Measurements from ENCODE around the gene VCAM1. TPM values are rescaled to one million over a fixed set of nuclear protein-coding genes. Genes with fewer than 3 reads are reported as not detected.
A peak's percentile ranks its signal among the peaks of the same experiment; 100 is the strongest.

The VCAM1 gene, protein sequence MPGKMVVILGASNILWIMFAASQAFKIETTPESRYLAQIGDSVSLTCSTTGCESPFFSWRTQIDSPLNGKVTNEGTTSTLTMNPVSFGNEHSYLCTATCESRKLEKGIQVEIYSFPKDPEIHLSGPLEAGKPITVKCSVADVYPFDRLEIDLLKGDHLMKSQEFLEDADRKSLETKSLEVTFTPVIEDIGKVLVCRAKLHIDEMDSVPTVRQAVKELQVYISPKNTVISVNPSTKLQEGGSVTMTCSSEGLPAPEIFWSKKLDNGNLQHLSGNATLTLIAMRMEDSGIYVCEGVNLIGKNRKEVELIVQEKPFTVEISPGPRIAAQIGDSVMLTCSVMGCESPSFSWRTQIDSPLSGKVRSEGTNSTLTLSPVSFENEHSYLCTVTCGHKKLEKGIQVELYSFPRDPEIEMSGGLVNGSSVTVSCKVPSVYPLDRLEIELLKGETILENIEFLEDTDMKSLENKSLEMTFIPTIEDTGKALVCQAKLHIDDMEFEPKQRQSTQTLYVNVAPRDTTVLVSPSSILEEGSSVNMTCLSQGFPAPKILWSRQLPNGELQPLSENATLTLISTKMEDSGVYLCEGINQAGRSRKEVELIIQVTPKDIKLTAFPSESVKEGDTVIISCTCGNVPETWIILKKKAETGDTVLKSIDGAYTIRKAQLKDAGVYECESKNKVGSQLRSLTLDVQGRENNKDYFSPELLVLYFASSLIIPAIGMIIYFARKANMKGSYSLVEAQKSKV
- polyA plus RNA-seq, result 10 to 100 TPM in 1 of 4 donors, 1 to 10 TPM in 2, under 1 TPM in 1; 0.22 to 14.6 (median 3.2) TPM
- long read RNA-seq, donor 1, result 0 reads
- long read RNA-seq, donor 2, partial matches to known transcripts, result 0 of 3 reads
- long read RNA-seq, donor 2, other reads (novel, unspliced or antisense), result 0 of 3 reads
- long read RNA-seq, donor 3, partial matches to known transcripts, result 0 of 5 reads
- long read RNA-seq, donor 3, other reads (novel, unspliced or antisense), result 0 of 5 reads
- long read RNA-seq, donor 4, result 0 reads
- long read RNA-seq, donor 5, partial matches to known transcripts, result 0 of 4 reads
- long read RNA-seq, donor 5, other reads (novel, unspliced or antisense), result 0 of 4 reads
- long read RNA-seq, donor 6, partial matches to known transcripts, result 0 of 5 reads
- long read RNA-seq, donor 6, other reads (novel, unspliced or antisense), result 0 of 5 reads
- long read RNA-seq, donor 7, result 0 reads
- long read RNA-seq, donor 8, result 0 reads
- long read RNA-seq, donor 9, partial matches to known transcripts, result 0 of 1 reads
- long read RNA-seq, donor 9, other reads (novel, unspliced or antisense), result 0 of 1 reads
- long read RNA-seq, donor 10, transcript VCAM1-201 (9 exons, 3,083 nt), result major isoform, 10 of 12 reads
- long read RNA-seq, donor 10, partial matches to known transcripts, result 0 of 12 reads
- long read RNA-seq, donor 10, other reads (novel, unspliced or antisense), result 0 of 12 reads

GRCh38 chr1:100719490-100719889, at the start of gene VCAM1:
TSS of gene VCAM1 (plus strand) at chr1:100719742. CDS start at chr1:100719861, 119 bp downstream.
- no peak for FAIRE-seq
- no peaks in the 10 kb centered on the region for H3K27me3 ChIP-seq (ENCODE audit: control insufficient read depth in 3 of 3, insufficient read depth in 3 of 3, low read length in 3 of 3)
- H3K4me3 ChIP-seq (ENCODE audit: low read depth in 1 of 3, low read length in 3 of 3), result peak within 1 kb of the TSS in 1 of 3 donors; percentile 42
- no peaks in the 10 kb centered on the region for H3K9me3 ChIP-seq (ENCODE audit: control insufficient read depth in 2 of 2, insufficient read depth in 1 of 2, low read depth in 1 of 2, low read length in 1 of 2)
- WGBS, 3 donors, result 25 to 34% (median 31%) methylated on average over 7 of the region's 7 CpGs
- H3K4me1 ChIP-seq (ENCODE audit: control insufficient read depth in 3 of 3, insufficient read depth in 2 of 3, low read depth in 1 of 3, low read length in 2 of 3), result no peaks in the 10 kb centered on the region
- H3K36me3 ChIP-seq (ENCODE audit: control insufficient read depth in 3 of 3, insufficient read depth in 2 of 3, low read depth in 1 of 3, low read length in 3 of 3), result no peaks in the 10 kb centered on the region
- no peak within 1 kb of the TSS for H3K27ac ChIP-seq (ENCODE audit: low read depth in 1 of 3, low read length in 2 of 3)
- peak in 1 of 2 donors; percentile 13 for DNase-seq

DNA sequence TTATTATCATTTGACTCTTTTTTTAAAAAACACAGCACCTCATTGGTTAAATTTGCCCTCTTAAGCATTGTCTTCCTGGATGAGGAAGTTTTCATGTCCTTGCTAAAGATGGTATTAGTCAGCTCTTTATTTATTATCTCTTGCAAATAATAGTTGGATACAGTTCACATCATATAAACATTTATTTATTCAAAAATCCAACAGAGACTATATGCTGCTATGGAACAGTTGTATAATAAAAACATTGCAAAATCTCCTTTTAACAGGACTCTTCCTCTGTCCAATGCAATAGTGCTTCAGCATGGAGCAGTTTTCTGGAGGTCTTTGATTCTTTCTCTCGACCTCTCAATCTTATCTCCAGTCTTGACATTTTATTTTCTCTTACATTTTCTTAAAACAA, 49.5 kb upstream of the VCAM1 start:
- no peaks in the 10 kb centered on the region for H3K4me1 ChIP-seq (ENCODE audit: control insufficient read depth in 3 of 3, insufficient read depth in 2 of 3, low read depth in 1 of 3, low read length in 2 of 3)
- H3K9me3 ChIP-seq (ENCODE audit: control insufficient read depth in 2 of 2, insufficient read depth in 1 of 2, low read depth in 1 of 2, low read length in 1 of 2), result peaks cover 0 to 4% of the 10 kb centered on the region in 2 donors
- no peak overlapping the region for H3K27ac ChIP-seq (ENCODE audit: low read depth in 1 of 3, low read length in 2 of 3)
- no peak overlapping the region for H3K4me3 ChIP-seq (ENCODE audit: low read depth in 1 of 3, low read length in 3 of 3)
- WGBS, 3 donors, result 44 to 52% (median 48%) methylated on average over 1 of the region's 1 CpG
- DNase-seq (no peak), FAIRE-seq (no peak)
- no peaks in the 10 kb centered on the region for H3K27me3 ChIP-seq (ENCODE audit: control insufficient read depth in 3 of 3, insufficient read depth in 3 of 3, low read length in 3 of 3)
- H3K36me3 ChIP-seq (ENCODE audit: control insufficient read depth in 3 of 3, insufficient read depth in 2 of 3, low read depth in 1 of 3, low read length in 3 of 3), result no peaks in the 10 kb centered on the region

- Histone ChIP-seq H3K27me3 (ENCODE audit: control insufficient read depth in 3 of 3, insufficient read depth in 3 of 3, low read length in 3 of 3) (no peaks in the 10 kb centered on the region), H3K36me3 (ENCODE audit: control insufficient read depth in 3 of 3, insufficient read depth in 2 of 3, low read depth in 1 of 3, low read length in 3 of 3) (no peaks in the 10 kb centered on the region), H3K4me1 (ENCODE audit: control insufficient read depth in 3 of 3, insufficient read depth in 2 of 3, low read depth in 1 of 3, low read length in 2 of 3) (no peaks in the 10 kb centered on the region), H3K4me3 (ENCODE audit: low read depth in 1 of 3, low read length in 3 of 3) (no peak overlapping the region), H3K9me3 (ENCODE audit: control insufficient read depth in 2 of 2, insufficient read depth in 1 of 2, low read depth in 1 of 2, low read length in 1 of 2) (peaks cover 0 to 4% of the 10 kb centered on the region in 2 donors), H3K27ac (ENCODE audit: low read depth in 1 of 3, low read length in 2 of 3) (no peak overlapping the region)
- DNase-seq, result no peak
- FAIRE-seq, result no peak
Measured at GRCh38 chr1:100671601-100672000, 47.9 kb upstream of the VCAM1 start.

DNA sequence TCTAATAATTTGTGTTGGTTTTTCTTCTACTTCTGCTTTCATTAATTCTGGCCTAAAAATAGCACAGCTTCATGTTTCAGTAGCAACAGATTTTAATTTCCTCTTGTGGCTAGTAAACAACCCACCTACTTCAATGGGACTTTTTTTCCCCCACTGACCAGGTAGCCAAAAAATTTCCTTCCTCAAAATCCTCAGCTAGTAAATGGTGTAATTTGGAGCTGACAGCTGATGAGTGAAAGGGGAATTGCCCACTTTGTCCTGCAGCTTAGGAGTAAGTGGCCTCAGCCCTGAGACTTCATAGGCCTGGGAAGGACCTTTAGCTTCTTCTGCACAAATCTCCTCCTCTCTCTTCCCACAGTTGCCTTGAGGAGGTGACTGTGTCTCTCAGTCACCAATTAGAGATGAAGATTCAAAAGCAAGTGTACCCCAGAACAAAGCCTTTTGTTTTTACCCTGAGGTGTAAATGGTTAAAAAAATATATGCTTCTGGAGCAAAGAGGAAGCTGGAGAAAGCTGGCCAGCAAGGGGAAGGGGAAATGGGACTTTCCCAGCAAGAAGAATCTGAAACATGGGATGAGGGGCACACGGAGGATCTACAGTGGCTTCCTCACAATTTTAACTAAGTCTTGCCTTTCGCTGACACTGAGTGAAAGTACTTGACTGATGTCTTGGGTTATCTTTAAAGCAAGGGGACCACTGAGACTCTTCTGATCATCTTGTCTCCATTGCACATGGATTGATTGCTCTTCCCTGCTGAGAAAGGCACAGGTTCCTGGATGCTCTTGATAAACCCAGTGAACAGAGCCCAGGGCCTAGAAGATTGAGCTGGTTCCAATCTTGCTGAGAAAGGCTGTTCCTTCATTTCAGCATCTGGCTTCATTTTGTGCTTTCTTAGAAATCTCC, 35.8 kb upstream of the VCAM1 start:
- no peak overlapping the region for H3K27ac ChIP-seq (ENCODE audit: low read depth in 1 of 3, low read length in 2 of 3)
- H3K27me3 ChIP-seq (ENCODE audit: control insufficient read depth in 3 of 3, insufficient read depth in 3 of 3, low read length in 3 of 3), result no peaks in the 10 kb centered on the region
- FAIRE-seq (no peak), DNase-seq (no peak)
- no peaks in the 10 kb centered on the region for H3K9me3 ChIP-seq (ENCODE audit: control insufficient read depth in 2 of 2, insufficient read depth in 1 of 2, low read depth in 1 of 2, low read length in 1 of 2)
- no peaks in the 10 kb centered on the region for H3K4me1 ChIP-seq (ENCODE audit: control insufficient read depth in 3 of 3, insufficient read depth in 2 of 3, low read depth in 1 of 3, low read length in 2 of 3)
- no peaks in the 10 kb centered on the region for H3K36me3 ChIP-seq (ENCODE audit: control insufficient read depth in 3 of 3, insufficient read depth in 2 of 3, low read depth in 1 of 3, low read length in 3 of 3)
- no peak overlapping the region for H3K4me3 ChIP-seq (ENCODE audit: low read depth in 1 of 3, low read length in 3 of 3)
- 63 to 81% (median 70%) methylated on average over 2 of the region's 2 CpGs for WGBS, 3 donors

GRCh38 chr1:100699744-100700143, 19.8 kb upstream of the VCAM1 start:
- DNase-seq (no peak), FAIRE-seq (no peak)
- no peaks in the 10 kb centered on the region for H3K36me3 ChIP-seq (ENCODE audit: control insufficient read depth in 3 of 3, insufficient read depth in 2 of 3, low read depth in 1 of 3, low read length in 3 of 3)
- H3K4me3 ChIP-seq (ENCODE audit: low read depth in 1 of 3, low read length in 3 of 3), result no peak overlapping the region
- H3K4me1 ChIP-seq (ENCODE audit: control insufficient read depth in 3 of 3, insufficient read depth in 2 of 3, low read depth in 1 of 3, low read length in 2 of 3), result no peaks in the 10 kb centered on the region
- WGBS, 3 donors, result 45 to 55% (median 47%) methylated on average over 1 of the region's 1 CpG
- H3K27ac ChIP-seq (ENCODE audit: low read depth in 1 of 3, low read length in 2 of 3), result no peak overlapping the region
- peaks cover 0 to 1% (median 0%) of the 10 kb centered on the region in 3 donors for H3K27me3 ChIP-seq (ENCODE audit: control insufficient read depth in 3 of 3, insufficient read depth in 3 of 3, low read length in 3 of 3)
- no peaks in the 10 kb centered on the region for H3K9me3 ChIP-seq (ENCODE audit: control insufficient read depth in 2 of 2, insufficient read depth in 1 of 2, low read depth in 1 of 2, low read length in 1 of 2)

DNA sequence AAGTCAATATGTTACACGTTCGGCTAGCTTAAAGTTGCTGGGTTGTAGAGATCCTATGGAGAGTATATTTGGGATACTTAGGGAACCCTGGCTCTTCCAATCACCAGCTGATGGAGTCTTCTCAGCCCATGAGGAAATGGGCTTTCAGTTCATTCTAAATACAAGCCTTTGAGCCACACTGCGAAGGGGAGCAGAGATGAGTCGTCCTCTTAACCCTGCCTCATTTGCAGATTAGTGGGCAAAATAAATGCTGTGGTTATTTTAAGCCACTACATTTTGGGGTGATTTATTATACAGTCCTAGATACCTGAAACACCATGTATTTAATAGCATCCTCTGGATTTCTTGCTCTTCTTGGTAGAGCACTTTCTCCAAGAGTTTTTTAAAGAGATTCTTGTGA, 19.0 kb upstream of the VCAM1 start:
- WGBS, 3 donors, result 77 to 85% (median 79%) methylated on average over 4 of the region's 4 CpGs
- no peak overlapping the region for H3K27ac ChIP-seq (ENCODE audit: low read depth in 1 of 3, low read length in 2 of 3)
- H3K4me3 ChIP-seq (ENCODE audit: low read depth in 1 of 3, low read length in 3 of 3), result no peak overlapping the region
- H3K9me3 ChIP-seq (ENCODE audit: control insufficient read depth in 2 of 2, insufficient read depth in 1 of 2, low read depth in 1 of 2, low read length in 1 of 2), result no peaks in the 10 kb centered on the region
- no peaks in the 10 kb centered on the region for H3K4me1 ChIP-seq (ENCODE audit: control insufficient read depth in 3 of 3, insufficient read depth in 2 of 3, low read depth in 1 of 3, low read length in 2 of 3)
- DNase-seq (no peak), FAIRE-seq (no peak)
- peaks cover 0 to 1% (median 0%) of the 10 kb centered on the region in 3 donors for H3K27me3 ChIP-seq (ENCODE audit: control insufficient read depth in 3 of 3, insufficient read depth in 3 of 3, low read length in 3 of 3)
- no peaks in the 10 kb centered on the region for H3K36me3 ChIP-seq (ENCODE audit: control insufficient read depth in 3 of 3, insufficient read depth in 2 of 3, low read depth in 1 of 3, low read length in 3 of 3)

- H3K36me3 ChIP-seq (ENCODE audit: control insufficient read depth in 3 of 3, insufficient read depth in 2 of 3, low read depth in 1 of 3, low read length in 3 of 3), result no peaks in the 10 kb centered on the region
- no peaks in the 10 kb centered on the region for H3K9me3 ChIP-seq (ENCODE audit: control insufficient read depth in 2 of 2, insufficient read depth in 1 of 2, low read depth in 1 of 2, low read length in 1 of 2)
- DNase-seq (no peak), FAIRE-seq (no peak)
- H3K27ac ChIP-seq (ENCODE audit: low read depth in 1 of 3, low read length in 2 of 3), result no peak overlapping the region
- H3K4me3 ChIP-seq (ENCODE audit: low read depth in 1 of 3, low read length in 3 of 3), result no peak overlapping the region
- peaks cover 0 to 1% (median 0%) of the 10 kb centered on the region in 3 donors for H3K27me3 ChIP-seq (ENCODE audit: control insufficient read depth in 3 of 3, insufficient read depth in 3 of 3, low read length in 3 of 3)
- WGBS, 3 donors, result 81 to 87% (median 86%) methylated on average over 2 of the region's 2 CpGs
- no peaks in the 10 kb centered on the region for H3K4me1 ChIP-seq (ENCODE audit: control insufficient read depth in 3 of 3, insufficient read depth in 2 of 3, low read depth in 1 of 3, low read length in 2 of 3)
Measured at GRCh38 chr1:100703052-100703451, 16.5 kb upstream of the VCAM1 start.
